HCT116 (cell line): ENCODE results near the gene CPA5. TPM values are rescaled to one million over a fixed set of nuclear protein-coding genes. Genes with fewer than 3 reads are reported as not detected.

Source experiments
- ATAC-seq: fragments of 200-7000 bp; cut with Tn5 transposase; 2 replicates; pipeline ENCODE4 v1.9.1; 2020; ENCODE audit warnings: mild to moderate bottlenecking, moderate library complexity
- BruUV-seq: library from RNA; stranded (reverse); fragments of 400-500 nt; replicated peaks from 2 replicates; lab custom pipeline; 2021; lab: Mats Ljungman, UMichigan
- CTCF ChIA-PET: fragments of 300-600 bp; sonication (Branson Sonifier 250); formaldehyde crosslinking; loops from one replicate; lab custom pipeline; 2021; ENCODE audit warnings: antibody characterized with exemption; lab: Charles Lee
- POLR2A ChIA-PET: fragments of 300-600, 350-600 bp; sonication (Branson Sonifier 250); formaldehyde crosslinking; loops from one replicate; lab custom pipeline; 2021; ENCODE audit warnings: antibody characterized with exemption; lab: Charles Lee
- RAD21 ChIA-PET, 2 experiments: fragments of 300-600 bp; sonication (Branson Sonifier 250); formaldehyde crosslinking; loops; one replicate each; lab custom pipeline; 2023; ENCODE audit warnings: low total read pairs in 2 of 2; ENCODE audit not compliant: uncharacterized antibody in 2 of 2, unreplicated experiment in 2 of 2, low non-redundant PET in 1 of 2; lab: Charles Lee
- DNase-seq: peaks from one replicate; pipeline ENCODE4 v3.0.0-alpha.2; 2010; ENCODE audit warnings: low read depth, low spot score
- H2AFZ ChIP-seq: fragments of 200-600 bp; shearing (Covaris generic), sonication (generic); 2 replicates; pipeline ENCODE4 v1.6.1; 2017; ENCODE audit warnings: low read depth, mixed run types, mixed read lengths, antibody characterized with exemption, low read length; ENCODE audit not compliant: poor library complexity, severe bottlenecking
- H3K27ac ChIP-seq: 2 replicates; pipeline ENCODE4 v1.5.1; 2012; ENCODE audit warnings: low read depth, low read length
- H3K27me3 ChIP-seq: fragments of 200-600 bp; sonication (generic); 2 replicates; pipeline ENCODE4 v1.6.1; 2016; ENCODE audit warnings: mixed run types, low read length, mixed read lengths; ENCODE audit not compliant: insufficient read depth
- H3K36me3 ChIP-seq, 2 experiments: fragments of 200-500 bp in 1 of 2; fragments of 200-600 bp in 1 of 2; sonication (Bioruptor generic) in 1 of 2; sonication (generic) in 1 of 2; 2 replicates each; pipeline versions ENCODE4 v1.5.1 to v1.6.1; 2014 to 2016; ENCODE audit warnings: low read length in 2 of 2, inconsistent platforms in 1 of 2, mixed read lengths in 1 of 2, mixed run types in 1 of 2; ENCODE audit not compliant: insufficient read depth in 2 of 2, control insufficient read depth in 1 of 2
- H3K4me1 ChIP-seq, 2 experiments: fragments of 200-600 bp in 1 of 2; sonication (generic) in 1 of 2; 2 replicates each; pipeline versions ENCODE4 v1.5.1 to v1.6.1; 2012 to 2017; ENCODE audit warnings: low read length in 2 of 2, inconsistent platforms in 1 of 2, mild to moderate bottlenecking in 1 of 2, mixed read lengths in 1 of 2, mixed run types in 1 of 2, moderate library complexity in 1 of 2; ENCODE audit not compliant: insufficient read depth in 2 of 2, control insufficient read depth in 1 of 2
- H3K4me2 ChIP-seq: fragments of 200-600 bp; sonication (generic); 2 replicates; pipeline ENCODE4 v1.6.1; 2017; ENCODE audit warnings: mixed run types, low read length, mixed read lengths
- H3K4me3 ChIP-seq, 2 experiments: fragments of 200-600 bp in 1 of 2; sonication (generic) in 1 of 2; replicated peaks in 1 of 2; 2 replicates each; pipeline ENCODE4 v1.5.1; 2011 to 2016; ENCODE audit warnings: low read length in 2 of 2, control low read depth in 1 of 2, low read depth in 1 of 2, mild to moderate bottlenecking in 1 of 2, mixed read lengths in 1 of 2, mixed run types in 1 of 2
- H3K79me2 ChIP-seq: fragments of 200-600 bp; sonication (generic); 2 replicates; pipeline ENCODE4 v1.6.1; 2017; ENCODE audit warnings: mild to moderate bottlenecking, mixed run types, low read length, moderate library complexity, mixed read lengths; ENCODE audit not compliant: insufficient read depth
- H3K9ac ChIP-seq: fragments of 200-600 bp; sonication (generic); 2 replicates; pipeline ENCODE4 v1.6.1; 2016; ENCODE audit warnings: low read length, mixed read lengths
- H3K9me2 ChIP-seq: fragments of 200-600 bp; sonication (generic), shearing (Covaris generic); 2 replicates; pipeline ENCODE4 v1.6.1; 2017; ENCODE audit warnings: mixed run types, mild to moderate bottlenecking, moderate library complexity; ENCODE audit not compliant: insufficient read depth
- H3K9me3 ChIP-seq, 2 experiments: fragments of 200-500 bp in 1 of 2; fragments of 200-600 bp in 1 of 2; sonication (Bioruptor generic) in 1 of 2; sonication (generic) in 1 of 2; 2 replicates each; pipeline ENCODE4 v1.6.1; 2014 to 2017; ENCODE audit warnings: low read length in 2 of 2, mixed read lengths in 2 of 2, inconsistent platforms in 1 of 2, low read depth in 1 of 2, mild to moderate bottlenecking in 1 of 2, mixed run types in 1 of 2, moderate library complexity in 1 of 2; ENCODE audit not compliant: control insufficient read depth in 1 of 2, insufficient read depth in 1 of 2
- H4K20me1 ChIP-seq: fragments of 200-600 bp; sonication (generic), shearing (Covaris generic); 2 replicates; pipeline ENCODE4 v1.6.1; 2017; ENCODE audit warnings: mixed run types, mild to moderate bottlenecking, moderate library complexity; ENCODE audit not compliant: insufficient read depth
- CBX3 ChIP-seq: IDR thresholded peaks from 2 replicates; pipeline ENCODE4 v1.6.1; 2012; ENCODE audit warnings: low read depth
- CEBPB ChIP-seq: IDR thresholded peaks from 2 replicates; pipeline ENCODE4 v1.6.1; 2012; ENCODE audit warnings: low read depth
- EZH2 ChIP-seq: fragments of 200-600 bp; sonication (generic); IDR thresholded peaks from 2 replicates; pipeline ENCODE4 v1.6.1; 2017; ENCODE audit warnings: antibody characterized with exemption, mixed run types
- FOSL1 ChIP-seq: IDR thresholded peaks from 2 replicates; pipeline ENCODE4 v1.6.1; 2012; ENCODE audit warnings: low read depth
- JUND ChIP-seq: IDR thresholded peaks from 2 replicates; pipeline ENCODE4 v1.6.1; 2012
- RAD21 ChIP-seq: IDR thresholded peaks from 2 replicates; pipeline ENCODE4 v1.6.1; 2012; ENCODE audit warnings: low read depth, mild to moderate bottlenecking
- SP1 ChIP-seq: IDR thresholded peaks from 2 replicates; pipeline ENCODE4 v1.6.1; 2012; ENCODE audit warnings: low read depth
- SRF ChIP-seq: IDR thresholded peaks from 2 replicates; pipeline ENCODE4 v1.6.1; 2012; ENCODE audit warnings: low read depth
- YY1 ChIP-seq: IDR thresholded peaks from 2 replicates; pipeline ENCODE4 v1.6.1; 2011; ENCODE audit warnings: low read length, low read depth, moderate library complexity, mild to moderate bottlenecking; ENCODE audit not compliant: insufficient replicate concordance; ENCODE audit errors: extremely low read depth
- ZFX ChIP-seq: fragments of 450-650 bp; IDR thresholded peaks from 2 replicates; pipeline ENCODE4 v1.6.1; 2017
- ZNF274 ChIP-seq: fragments of 200-500 bp; sonication (Bioruptor generic); IDR thresholded peaks from 2 replicates; pipeline ENCODE4 v1.6.1; 2014; ENCODE audit warnings: mild to moderate bottlenecking, low read depth, low read length, inconsistent platforms
- intact Hi-C: fragments of 100-400 bp; cut with micrococcal nuclease; formaldehyde crosslinking; loops from 2 replicates; pipeline ENCODE4 v1.10.0; 2022
- total RNA-seq: library from RNA; stranded (reverse); gene quantifications from one replicate; pipeline ENCODE4 v1.2.1, GENCODE V29; 2021; ENCODE audit not compliant: unreplicated experiment
- TF ChIP-seq, protein P1 (sequence below): IDR thresholded peaks from 2 replicates; pipeline ENCODE4 v1.6.1; 2011; ENCODE audit warnings: mild to moderate bottlenecking, low read length, moderate library complexity; ENCODE audit not compliant: insufficient replicate concordance; ENCODE audit errors: extremely low read depth
- TF ChIP-seq, protein P2 (sequence below): IDR thresholded peaks from 2 replicates; pipeline ENCODE4 v1.6.1; 2012; ENCODE audit warnings: low read depth

Gene CPA5
- total RNA-seq, 1 experiment from 2014 or later: not detected

DNA sequence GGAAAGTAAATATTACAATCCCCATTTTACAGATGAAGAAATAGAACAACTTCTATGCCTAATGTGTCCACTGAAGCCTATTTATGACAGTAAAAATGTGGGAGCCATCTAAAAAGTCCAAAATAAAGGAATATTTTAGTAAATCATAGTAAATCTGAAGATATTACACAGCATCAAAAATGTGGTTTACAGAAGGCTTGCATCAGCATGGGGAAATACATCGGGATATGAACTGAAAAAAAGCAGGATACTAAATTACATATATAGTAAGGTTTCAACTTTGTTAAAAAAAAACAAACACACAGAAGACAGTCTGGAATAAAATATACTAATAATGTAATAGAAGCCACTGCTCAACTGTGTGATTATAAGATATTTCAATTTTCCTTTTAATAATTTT, 56.5 kb downstream of the CPA5 start:
- TF ChIP-seq YY1 (no peak), JUND (no peak), ZNF274 (no peak), CBX3 (no peak), EZH2 (no peak)
- TF ChIP-seq, protein P1, sequence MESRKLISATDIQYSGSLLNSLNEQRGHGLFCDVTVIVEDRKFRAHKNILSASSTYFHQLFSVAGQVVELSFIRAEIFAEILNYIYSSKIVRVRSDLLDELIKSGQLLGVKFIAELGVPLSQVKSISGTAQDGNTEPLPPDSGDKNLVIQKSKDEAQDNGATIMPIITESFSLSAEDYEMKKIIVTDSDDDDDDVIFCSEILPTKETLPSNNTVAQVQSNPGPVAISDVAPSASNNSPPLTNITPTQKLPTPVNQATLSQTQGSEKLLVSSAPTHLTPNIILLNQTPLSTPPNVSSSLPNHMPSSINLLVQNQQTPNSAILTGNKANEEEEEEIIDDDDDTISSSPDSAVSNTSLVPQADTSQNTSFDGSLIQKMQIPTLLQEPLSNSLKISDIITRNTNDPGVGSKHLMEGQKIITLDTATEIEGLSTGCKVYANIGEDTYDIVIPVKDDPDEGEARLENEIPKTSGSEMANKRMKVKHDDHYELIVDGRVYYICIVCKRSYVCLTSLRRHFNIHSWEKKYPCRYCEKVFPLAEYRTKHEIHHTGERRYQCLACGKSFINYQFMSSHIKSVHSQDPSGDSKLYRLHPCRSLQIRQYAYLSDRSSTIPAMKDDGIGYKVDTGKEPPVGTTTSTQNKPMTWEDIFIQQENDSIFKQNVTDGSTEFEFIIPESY: no peak
- TF ChIP-seq, all 23 proteins: peak for 0
- H3K9ac ChIP-seq: no peak overlapping the region
- no peaks in the 10 kb centered on the region for H3K79me2 ChIP-seq
- H3K4me3 ChIP-seq: no peak overlapping the region
- no peak for ATAC-seq
- no TSS peak for BruUV-seq
- no peaks in the 10 kb centered on the region for H3K9me2 ChIP-seq
- H3K4me2 ChIP-seq: no peak overlapping the region
- POLR2A ChIA-PET: interaction anchor here (1.2 kb wide), 1 partner anchor 9 kb away, joined by 3 read pairs; no protein-coding TSS in a partner anchor
- no peaks in the 10 kb centered on the region for H3K27me3 ChIP-seq
- CTCF ChIA-PET: no interaction called here
- H3K36me3 ChIP-seq: no peaks in the 10 kb centered on the region
- intact Hi-C loops: no loop called here
- H4K20me1 ChIP-seq: no peaks in the 10 kb centered on the region
- no peak overlapping the region for H3K27ac ChIP-seq
- H3K9me3 ChIP-seq: no peaks in the 10 kb centered on the region
- H3K4me1 ChIP-seq: no peaks in the 10 kb centered on the region
- RAD21 ChIA-PET: no interaction called here
- DNase-seq: no peak
- H2AFZ ChIP-seq: no peak overlapping the region

DNA sequence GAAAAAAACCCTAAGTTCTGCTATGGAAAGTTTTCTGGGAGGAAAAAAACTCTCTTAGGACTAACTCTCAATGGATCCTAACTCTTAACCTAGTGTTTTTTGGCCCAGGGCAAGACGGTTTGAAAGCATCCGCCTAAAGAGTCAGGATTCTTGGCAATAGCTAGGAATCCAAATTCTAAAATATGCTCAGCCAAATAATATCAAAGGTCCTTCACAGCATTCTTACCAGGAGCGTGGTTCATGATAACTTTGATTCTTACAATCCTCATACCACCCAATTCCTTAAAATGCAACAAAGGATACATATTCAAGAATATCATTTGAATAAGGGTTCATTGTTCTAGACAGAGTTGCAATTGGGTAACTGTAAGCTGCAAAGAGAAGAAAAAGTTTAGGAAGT, 57.0 kb downstream of the CPA5 start:
- Histone ChIP-seq H3K4me1 (no peaks in the 10 kb centered on the region), H3K79me2 (no peaks in the 10 kb centered on the region), H3K9me3 (no peaks in the 10 kb centered on the region), H3K36me3 (no peaks in the 10 kb centered on the region), H3K4me2 (no peak overlapping the region), H3K27ac (no peak overlapping the region), H3K4me3 (no peak overlapping the region), H3K27me3 (no peaks in the 10 kb centered on the region), H4K20me1 (no peaks in the 10 kb centered on the region), H2AFZ (no peak overlapping the region), H3K9ac (no peak overlapping the region), H3K9me2 (no peaks in the 10 kb centered on the region)
- BruUV-seq: no TSS peak
- ChIA-PET POLR2A (interaction anchor here (1.2 kb wide), 1 partner anchor 9 kb away, joined by 3 read pairs; no protein-coding TSS in a partner anchor), RAD21 (no interaction called here), CTCF (no interaction called here)
- TF ChIP-seq CEBPB (no peak), JUND (no peak), SP1 (no peak), RAD21 (no peak), SRF (no peak), FOSL1 (no peak), ZNF274 (no peak), ZFX (no peak)
- TF ChIP-seq, protein P1: no peak
- TF ChIP-seq, protein P2, sequence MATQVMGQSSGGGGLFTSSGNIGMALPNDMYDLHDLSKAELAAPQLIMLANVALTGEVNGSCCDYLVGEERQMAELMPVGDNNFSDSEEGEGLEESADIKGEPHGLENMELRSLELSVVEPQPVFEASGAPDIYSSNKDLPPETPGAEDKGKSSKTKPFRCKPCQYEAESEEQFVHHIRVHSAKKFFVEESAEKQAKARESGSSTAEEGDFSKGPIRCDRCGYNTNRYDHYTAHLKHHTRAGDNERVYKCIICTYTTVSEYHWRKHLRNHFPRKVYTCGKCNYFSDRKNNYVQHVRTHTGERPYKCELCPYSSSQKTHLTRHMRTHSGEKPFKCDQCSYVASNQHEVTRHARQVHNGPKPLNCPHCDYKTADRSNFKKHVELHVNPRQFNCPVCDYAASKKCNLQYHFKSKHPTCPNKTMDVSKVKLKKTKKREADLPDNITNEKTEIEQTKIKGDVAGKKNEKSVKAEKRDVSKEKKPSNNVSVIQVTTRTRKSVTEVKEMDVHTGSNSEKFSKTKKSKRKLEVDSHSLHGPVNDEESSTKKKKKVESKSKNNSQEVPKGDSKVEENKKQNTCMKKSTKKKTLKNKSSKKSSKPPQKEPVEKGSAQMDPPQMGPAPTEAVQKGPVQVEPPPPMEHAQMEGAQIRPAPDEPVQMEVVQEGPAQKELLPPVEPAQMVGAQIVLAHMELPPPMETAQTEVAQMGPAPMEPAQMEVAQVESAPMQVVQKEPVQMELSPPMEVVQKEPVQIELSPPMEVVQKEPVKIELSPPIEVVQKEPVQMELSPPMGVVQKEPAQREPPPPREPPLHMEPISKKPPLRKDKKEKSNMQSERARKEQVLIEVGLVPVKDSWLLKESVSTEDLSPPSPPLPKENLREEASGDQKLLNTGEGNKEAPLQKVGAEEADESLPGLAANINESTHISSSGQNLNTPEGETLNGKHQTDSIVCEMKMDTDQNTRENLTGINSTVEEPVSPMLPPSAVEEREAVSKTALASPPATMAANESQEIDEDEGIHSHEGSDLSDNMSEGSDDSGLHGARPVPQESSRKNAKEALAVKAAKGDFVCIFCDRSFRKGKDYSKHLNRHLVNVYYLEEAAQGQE: no peak
- ATAC-seq (no peak), DNase-seq (no peak)
- intact Hi-C loops: no loop called here
